Esophagus muscularis mucosa (tissue), 4 donors: ENCODE data around the gene MKS1. TPM values are rescaled to one million over a fixed set of nuclear protein-coding genes. Genes with fewer than 3 reads are reported as not detected.

Source experiments
- DNase-seq: peaks from one replicate; pipeline ENCODE4 v3.0.0-alpha.2; 2017; ENCODE audit errors: extremely low spot score
- H3K27ac ChIP-seq, 4 donors: fragments of 200-600 bp; sonication (generic); replicated peaks in 1 of 4; 1 replicate in 3 of 4; 2 replicates in 1 of 4; pipeline ENCODE4 v1.5.1; 2016 to 2019; ENCODE audit warnings: mild to moderate bottlenecking in 1 of 4
- H3K27me3 ChIP-seq, 4 donors: fragments of 200-600 bp; sonication (generic); one replicate each; pipeline versions ENCODE4 v1.5.1 to v1.6.0; 2016 to 2019
- H3K36me3 ChIP-seq, 4 donors: fragments of 200-600 bp; sonication (generic); one replicate each; pipeline ENCODE4 v1.5.1; 2016 to 2019
- H3K4me1 ChIP-seq, 4 donors: fragments of 200-600 bp; sonication (generic); one replicate each; pipeline ENCODE4 v1.5.1; 2016 to 2019
- H3K4me3 ChIP-seq, 4 donors: fragments of 200-600 bp; sonication (generic); 1 replicate in 2 of 4; 2 replicates in 2 of 4; pipeline ENCODE4 v1.5.1; 2016 to 2019; ENCODE audit warnings: mild to moderate bottlenecking in 4 of 4, moderate library complexity in 1 of 4
- H3K9me3 ChIP-seq, 4 donors: fragments of 200-600 bp; sonication (generic); 1 replicate in 3 of 4; 2 replicates in 1 of 4; pipeline ENCODE4 v1.5.1; 2016 to 2019
- CTCF ChIP-seq, 3 experiments: fragments of 200-600 bp in 2 of 3; fragments of 450-650 bp in 1 of 3; sonication (generic) in 2 of 3; IDR thresholded peaks; one replicate each; pipeline ENCODE4 v1.5.1; 2017 to 2019; ENCODE audit warnings: antibody characterized with exemption in 3 of 3, mild to moderate bottlenecking in 2 of 3, moderate library complexity in 1 of 3
- EP300 ChIP-seq: sonication (generic); formaldehyde crosslinking; IDR thresholded peaks from one replicate; pipeline ENCODE4 v1.6.1; 2017; ENCODE audit warnings: antibody characterized with exemption
- POLR2A ChIP-seq: fragments of 450-650 bp; IDR thresholded peaks from one replicate; pipeline ENCODE4 v1.6.1; 2017; ENCODE audit warnings: antibody characterized with exemption, moderate library complexity, mild to moderate bottlenecking, low read depth
- POLR2AphosphoS5 ChIP-seq, 2 donors: sonication (generic); formaldehyde crosslinking; IDR thresholded peaks; one replicate each; pipeline ENCODE4 v1.6.1; 2017; ENCODE audit warnings: antibody characterized with exemption in 2 of 2
- WGBS: methylation state at CpG from one replicate; pipeline ENCODE4 v1.1.5; 2018; 5-methylcytosine and 5-hydroxymethylcytosine counted together
- intact Hi-C: fragments of 100-400 bp; cut with DNase I; formaldehyde crosslinking; loops from one replicate; pipeline ENCODE4 v1.15.1; 2023
- total RNA-seq, 4 donors: library from RNA; depleted of rRNA; stranded (reverse); fragments of >200 nt; gene quantifications; one replicate each; pipeline versions ENCODE4 v1.1.0 to v1.2.1, GENCODE V29; 2016

MKS1 gene
- total RNA-seq, 4 donors from 2014 or later, result 6.2 to 12.5 (median 6.9) TPM

- Histone ChIP-seq H3K4me3 (no peak overlapping the region), H3K27ac (no peak overlapping the region), H3K27me3 (peaks cover 0 to 36% (median 0%) of the 10 kb centered on the region in 4 donors), H3K4me1 (no peaks in the 10 kb centered on the region), H3K9me3 (no peaks in the 10 kb centered on the region), H3K36me3 (no peaks in the 10 kb centered on the region)
- WGBS, result 86% methylated on average over 8 of the region's 8 CpGs
- no peak for DNase-seq
- no peak for TF ChIP-seq EP300
- intact Hi-C loops, result no loop called here
Observed at GRCh38 chr17:58184986-58185761, 33.9 kb downstream of the MKS1 start.

- H3K27me3 ChIP-seq, result peaks cover 0 to 28% (median 0%) of the 10 kb centered on the region in 4 donors
- H3K4me3 ChIP-seq, result no peak overlapping the region
- intact Hi-C loops, result no loop called here
- no peak overlapping the region for H3K27ac ChIP-seq
- WGBS, result 52% methylated on average over 9 of the region's 10 CpGs
- DNase-seq, result no peak
- TF ChIP-seq CTCF (IDR thresholded peaks at IDR 0.05) (no peak), EP300 (no peak), POLR2A (no peak), POLR2AphosphoS5 (IDR thresholded peaks at IDR 0.05) (no peak)
- H3K4me1 ChIP-seq, result no peaks in the 10 kb centered on the region
- no peaks in the 10 kb centered on the region for H3K36me3 ChIP-seq
- H3K9me3 ChIP-seq, result no peaks in the 10 kb centered on the region
Observed at GRCh38 chr17:58184308-58184985, 34.6 kb downstream of the MKS1 start.

DNA sequence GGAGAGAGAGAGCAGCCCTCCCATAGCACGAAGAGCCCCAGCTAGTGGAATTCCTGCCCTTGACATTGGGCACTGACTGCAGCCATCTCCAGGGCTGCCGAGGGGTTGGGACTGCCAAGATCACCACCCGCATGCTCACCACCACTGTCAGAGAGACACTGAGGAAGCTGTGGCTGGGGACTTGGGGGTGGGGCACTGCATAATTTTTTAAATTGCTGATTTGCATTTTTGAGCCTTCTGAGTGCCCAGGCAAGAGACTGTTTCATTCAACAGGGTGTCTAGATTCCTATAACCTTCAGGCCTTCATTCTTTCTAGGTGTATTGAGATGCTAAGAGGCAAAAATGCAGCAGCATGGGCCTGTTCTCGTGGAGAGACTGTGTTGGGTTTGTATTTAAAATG lies 35.5 kb downstream of the MKS1 start:
- WGBS, result 79% methylated on average over 4 of the region's 4 CpGs
- H3K4me3 ChIP-seq, result no peak overlapping the region
- intact Hi-C loops, result no loop called here
- TF ChIP-seq POLR2AphosphoS5 (IDR thresholded peaks at IDR 0.05) (no peak), POLR2A (no peak), CTCF (IDR thresholded peaks at IDR 0.05) (no peak), EP300 (no peak)
- H3K36me3 ChIP-seq, result no peaks in the 10 kb centered on the region
- H3K9me3 ChIP-seq, result no peaks in the 10 kb centered on the region
- DNase-seq, result no peak
- peaks cover 0 to 20% (median 0%) of the 10 kb centered on the region in 4 donors for H3K27me3 ChIP-seq
- H3K4me1 ChIP-seq, result no peaks in the 10 kb centered on the region
- no peak overlapping the region for H3K27ac ChIP-seq

- no peak overlapping the region for H3K27ac ChIP-seq
- H3K27me3 ChIP-seq, result peaks cover 0 to 27% (median 0%) of the 10 kb centered on the region in 4 donors
- WGBS, result 60% methylated on average over 4 of the region's 4 CpGs
- H3K36me3 ChIP-seq, result no peaks in the 10 kb centered on the region
- no peaks in the 10 kb centered on the region for H3K4me1 ChIP-seq
- TF ChIP-seq POLR2A, result no peak
- no peak for TF ChIP-seq CTCF (IDR thresholded peaks at IDR 0.05)
- TF ChIP-seq POLR2AphosphoS5 (IDR thresholded peaks at IDR 0.05), result no peak
- no peak for TF ChIP-seq EP300
- H3K9me3 ChIP-seq, result no peaks in the 10 kb centered on the region
- intact Hi-C loops, result no loop called here
- DNase-seq, result no peak
- no peak overlapping the region for H3K4me3 ChIP-seq
Observed at GRCh38 chr17:58181796-58182195, 37.3 kb downstream of the MKS1 start.

- Histone ChIP-seq H3K9me3 (no peaks in the 10 kb centered on the region), H3K4me1 (no peaks in the 10 kb centered on the region), H3K4me3 (no peak overlapping the region), H3K27me3 (peaks cover 0 to 24% (median 0%) of the 10 kb centered on the region in 4 donors), H3K27ac (no peak overlapping the region), H3K36me3 (no peaks in the 10 kb centered on the region)
- TF ChIP-seq EP300 (no peak), CTCF (IDR thresholded peaks at IDR 0.05) (no peak), POLR2AphosphoS5 (IDR thresholded peaks at IDR 0.05) (no peak), POLR2A (no peak)
- intact Hi-C loops, result no loop called here
- 41% methylated on average over 7 of the region's 7 CpGs for whole genome bisulfite sequencing
- no peak for DNase-seq
Observed at GRCh38 chr17:58176200-58176599, 42.9 kb downstream of the MKS1 start.
